Lower leg skin (tissue), 3 donors: Measurements from ENCODE around the gene B4GALT4.

ENCODE experiments used
- POLR2A ChIP-seq, 2 donors: fragments of 450-650 bp; IDR thresholded peaks; one replicate each; pipeline ENCODE4 v1.6.1; 2016 to 2017; ENCODE audit warnings: antibody characterized with exemption in 2 of 2, mild to moderate bottlenecking in 1 of 2, moderate library complexity in 1 of 2
- TF ChIP-seq, protein P1 (sequence below), 3 donors: fragments of 450-650 bp; IDR thresholded peaks; one replicate each; pipeline ENCODE4 v1.5.1; 2016; ENCODE audit warnings: antibody characterized with exemption in 3 of 3, mild to moderate bottlenecking in 3 of 3, moderate library complexity in 2 of 3

DNA sequence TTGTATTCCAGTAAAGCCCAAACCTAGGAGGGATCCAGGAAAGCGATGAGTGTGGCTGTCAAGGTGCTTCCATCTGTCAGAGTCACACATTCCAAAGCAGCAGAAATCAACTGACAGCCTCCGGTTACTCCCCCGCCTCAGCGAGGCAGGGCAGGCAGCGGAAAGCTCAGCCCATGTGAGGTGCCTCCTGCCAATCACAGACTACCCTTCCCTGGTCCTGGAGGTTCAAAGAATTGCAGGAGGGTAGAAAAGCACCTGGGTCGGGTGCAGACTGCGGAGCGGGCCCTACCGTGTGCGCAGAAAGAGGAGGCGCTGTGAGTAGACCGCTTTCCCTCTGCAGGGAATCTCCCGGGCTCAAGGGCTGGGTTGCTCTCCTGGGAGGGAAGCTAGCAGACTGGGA, 67.4 kb downstream of the B4GALT4 start, which contains the start of gene UPK1B:
- TF ChIP-seq, protein P1, sequence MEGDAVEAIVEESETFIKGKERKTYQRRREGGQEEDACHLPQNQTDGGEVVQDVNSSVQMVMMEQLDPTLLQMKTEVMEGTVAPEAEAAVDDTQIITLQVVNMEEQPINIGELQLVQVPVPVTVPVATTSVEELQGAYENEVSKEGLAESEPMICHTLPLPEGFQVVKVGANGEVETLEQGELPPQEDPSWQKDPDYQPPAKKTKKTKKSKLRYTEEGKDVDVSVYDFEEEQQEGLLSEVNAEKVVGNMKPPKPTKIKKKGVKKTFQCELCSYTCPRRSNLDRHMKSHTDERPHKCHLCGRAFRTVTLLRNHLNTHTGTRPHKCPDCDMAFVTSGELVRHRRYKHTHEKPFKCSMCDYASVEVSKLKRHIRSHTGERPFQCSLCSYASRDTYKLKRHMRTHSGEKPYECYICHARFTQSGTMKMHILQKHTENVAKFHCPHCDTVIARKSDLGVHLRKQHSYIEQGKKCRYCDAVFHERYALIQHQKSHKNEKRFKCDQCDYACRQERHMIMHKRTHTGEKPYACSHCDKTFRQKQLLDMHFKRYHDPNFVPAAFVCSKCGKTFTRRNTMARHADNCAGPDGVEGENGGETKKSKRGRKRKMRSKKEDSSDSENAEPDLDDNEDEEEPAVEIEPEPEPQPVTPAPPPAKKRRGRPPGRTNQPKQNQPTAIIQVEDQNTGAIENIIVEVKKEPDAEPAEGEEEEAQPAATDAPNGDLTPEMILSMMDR (IDR thresholded peaks at IDR 0.05) = no peak
- TF ChIP-seq POLR2A (IDR thresholded peaks at IDR 0.05) = no peak
